ENCODE results near the gene UBASH3A.

The UBASH3A gene

GRCh38 chr21:42435833-42436232 is 32.1 kb downstream of the UBASH3A start:
- no peak for TF ChIP-seq CTCF (IDR thresholded peaks at IDR 0.05; ENCODE audit: low read depth, low read length)
- H3K4me3 ChIP-seq (ENCODE audit: low read depth, low read length): no peak overlapping the region

GRCh38 chr21:42436914-42437313 is 33.2 kb downstream of the UBASH3A start:
- TF ChIP-seq CTCF (IDR thresholded peaks at IDR 0.05; ENCODE audit: low read depth, low read length): no peak
- H3K4me3 ChIP-seq (ENCODE audit: low read depth, low read length): no peak overlapping the region

- TF ChIP-seq CTCF (IDR thresholded peaks at IDR 0.05; ENCODE audit: low read depth, low read length): no peak
- no peak overlapping the region for H3K4me3 ChIP-seq (ENCODE audit: low read depth, low read length)
Measured at GRCh38 chr21:42437786-42438185, 34.1 kb downstream of the UBASH3A start.

- TF ChIP-seq CTCF (IDR thresholded peaks at IDR 0.05; ENCODE audit: low read depth, low read length): no peak
- no peak overlapping the region for H3K4me3 ChIP-seq (ENCODE audit: low read depth, low read length)
Measured at GRCh38 chr21:42438316-42439205, 34.9 kb downstream of the UBASH3A start.

GRCh38 chr21:42439284-42440186 is 35.8 kb downstream of the UBASH3A start:
- no peak for TF ChIP-seq CTCF (IDR thresholded peaks at IDR 0.05; ENCODE audit: low read depth, low read length)
- H3K4me3 ChIP-seq (ENCODE audit: low read depth, low read length): no peak overlapping the region

GRCh38 chr21:42440187-42440792 is 36.6 kb downstream of the UBASH3A start:
- no peak overlapping the region for H3K4me3 ChIP-seq (ENCODE audit: low read depth, low read length)
- TF ChIP-seq CTCF (IDR thresholded peaks at IDR 0.05; ENCODE audit: low read depth, low read length): no peak
